GM20000 (cell line): ENCODE data around the gene SIT1.
A peak's percentile ranks its signal among the peaks of the same experiment; 100 is the strongest.
"Not testable (repeated sequence)": the region's sequence is repeated elsewhere in the genome, so short reads cannot be mapped to it uniquely, and the experiment has no call there.

Experiments used
- DNase-seq: peaks from one replicate; pipeline ENCODE4 v3.0.0; 2012; ENCODE audit warnings: low spot score
- TF ChIP-seq, protein P1 (sequence below): IDR thresholded peaks from 2 replicates; pipeline ENCODE4 v1.5.1; 2012; ENCODE audit warnings: mild to moderate bottlenecking, control low read depth; ENCODE audit errors: extremely low read depth, missing control alignments

The SIT1 gene

DNA sequence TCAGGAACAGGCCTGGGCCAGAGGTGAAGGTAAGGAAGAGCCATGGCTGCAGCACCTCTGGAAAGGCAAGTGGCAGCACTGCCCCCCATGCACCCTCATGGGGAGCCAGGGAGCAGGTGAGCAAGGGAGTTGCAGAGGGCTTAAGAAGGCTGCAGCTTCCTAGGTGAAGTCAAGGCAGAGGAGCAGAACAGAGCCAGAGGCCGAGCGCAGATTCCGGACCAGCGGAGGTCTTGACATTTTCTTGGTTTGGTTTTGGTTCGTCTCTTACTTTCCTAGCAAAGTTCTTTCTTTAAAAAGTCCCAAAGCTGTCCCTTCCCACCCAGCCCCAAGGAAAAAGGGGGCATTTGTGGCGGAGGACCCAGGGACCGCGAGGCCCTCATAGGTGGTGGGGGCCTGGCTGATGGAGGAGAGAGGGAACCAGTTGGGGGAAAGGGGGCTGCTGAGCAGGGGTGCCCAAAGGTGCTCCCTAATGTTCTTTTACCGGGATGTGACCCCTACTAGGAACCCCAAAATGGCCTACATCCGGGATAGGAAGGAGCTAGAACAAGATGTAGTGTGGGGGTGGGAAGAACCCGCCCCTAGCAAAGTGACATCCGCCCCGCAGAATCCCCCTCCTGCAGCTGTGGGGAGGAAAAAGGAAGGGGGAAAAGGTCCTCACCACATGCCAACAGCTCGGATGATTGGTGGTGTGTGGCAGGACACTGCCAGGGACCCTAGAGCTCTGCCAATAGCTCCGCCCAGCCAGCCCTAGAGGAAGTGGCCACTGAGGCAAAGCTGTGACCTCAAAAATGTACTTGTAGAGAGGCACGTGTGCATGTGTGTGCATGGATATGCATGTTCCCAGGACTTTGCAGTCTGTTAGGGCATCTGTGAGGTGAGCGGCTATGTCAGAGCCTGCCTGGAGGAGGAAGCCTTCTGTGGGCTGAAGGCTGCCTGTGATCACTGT is 31.6 kb downstream of the SIT1 start:
- peak; percentile 72 for DNase-seq
- TF ChIP-seq, protein P1, sequence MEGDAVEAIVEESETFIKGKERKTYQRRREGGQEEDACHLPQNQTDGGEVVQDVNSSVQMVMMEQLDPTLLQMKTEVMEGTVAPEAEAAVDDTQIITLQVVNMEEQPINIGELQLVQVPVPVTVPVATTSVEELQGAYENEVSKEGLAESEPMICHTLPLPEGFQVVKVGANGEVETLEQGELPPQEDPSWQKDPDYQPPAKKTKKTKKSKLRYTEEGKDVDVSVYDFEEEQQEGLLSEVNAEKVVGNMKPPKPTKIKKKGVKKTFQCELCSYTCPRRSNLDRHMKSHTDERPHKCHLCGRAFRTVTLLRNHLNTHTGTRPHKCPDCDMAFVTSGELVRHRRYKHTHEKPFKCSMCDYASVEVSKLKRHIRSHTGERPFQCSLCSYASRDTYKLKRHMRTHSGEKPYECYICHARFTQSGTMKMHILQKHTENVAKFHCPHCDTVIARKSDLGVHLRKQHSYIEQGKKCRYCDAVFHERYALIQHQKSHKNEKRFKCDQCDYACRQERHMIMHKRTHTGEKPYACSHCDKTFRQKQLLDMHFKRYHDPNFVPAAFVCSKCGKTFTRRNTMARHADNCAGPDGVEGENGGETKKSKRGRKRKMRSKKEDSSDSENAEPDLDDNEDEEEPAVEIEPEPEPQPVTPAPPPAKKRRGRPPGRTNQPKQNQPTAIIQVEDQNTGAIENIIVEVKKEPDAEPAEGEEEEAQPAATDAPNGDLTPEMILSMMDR: no peak

GRCh38 chr9:35618325-35618727 is 32.4 kb downstream of the SIT1 start, which contains the start of gene CD72:
Gene CD72, minus strand, starts transcription at chr9:35618413. Its CDS starts 110 bp downstream, at chr9:35618303.
- DNase-seq: peak; percentile 59
- TF ChIP-seq, protein P1: no peak

DNA sequence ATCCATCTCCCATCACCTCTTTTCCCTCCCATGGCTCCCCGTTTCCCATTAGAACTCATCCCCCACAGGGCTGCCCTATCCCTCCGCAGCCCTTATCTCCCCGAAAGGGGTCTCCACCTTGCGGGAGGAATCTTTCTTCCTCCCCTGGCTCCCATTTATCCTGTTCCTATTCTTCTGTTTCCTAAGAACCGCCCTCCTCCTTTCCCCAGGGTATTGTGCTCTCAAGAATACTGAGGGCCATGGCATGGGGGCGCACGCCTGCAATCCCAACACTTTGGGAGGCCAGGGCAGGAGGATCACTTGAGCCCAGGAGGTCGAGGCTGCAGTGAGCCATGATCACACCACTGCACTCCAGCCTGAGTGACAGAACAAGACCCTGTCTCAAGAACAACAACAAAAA is 33.2 kb downstream of the SIT1 start:
- no peak for DNase-seq
- TF ChIP-seq, protein P1: no peak

DNA sequence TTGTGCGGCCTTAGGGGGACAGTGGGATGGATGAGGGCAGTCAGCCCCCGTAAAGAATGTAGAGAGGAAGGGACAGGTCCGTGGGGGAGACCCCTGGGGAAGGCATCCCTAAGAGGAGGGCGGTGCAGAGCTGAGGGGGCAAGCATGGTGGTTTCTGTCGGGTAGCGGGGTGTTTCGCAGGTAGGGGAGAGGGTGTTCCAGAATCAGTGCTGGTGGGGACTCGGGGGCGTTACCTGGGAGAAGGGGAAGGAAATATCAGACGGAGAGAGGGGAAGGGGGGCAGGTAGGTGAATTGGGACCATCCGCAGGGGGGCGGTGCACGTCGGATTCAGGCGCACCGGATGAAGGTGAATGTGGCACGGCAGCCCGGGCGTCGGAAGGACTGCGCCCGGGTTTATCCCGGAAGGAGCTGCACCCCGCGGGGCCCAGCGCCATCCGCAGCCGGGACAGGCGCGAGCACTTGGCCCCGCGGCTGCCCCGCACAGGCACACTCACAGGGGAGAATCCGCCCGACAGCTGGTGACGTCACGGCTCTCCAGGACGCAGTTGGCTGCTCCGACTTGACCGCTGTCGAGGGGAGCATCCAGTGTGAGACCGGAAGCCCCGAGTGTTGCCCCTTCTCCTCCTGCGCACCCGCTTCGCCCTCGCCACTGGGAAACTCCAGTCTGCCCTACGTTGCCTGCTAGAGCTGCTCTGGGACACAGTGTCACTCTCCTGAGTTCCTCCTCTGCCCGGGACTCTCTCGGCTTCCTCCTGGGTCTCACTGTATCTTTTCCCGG is 33.9 kb downstream of the SIT1 start:
- TF ChIP-seq, protein P1: no peak
- DNase-seq: peak; percentile 84

DNA sequence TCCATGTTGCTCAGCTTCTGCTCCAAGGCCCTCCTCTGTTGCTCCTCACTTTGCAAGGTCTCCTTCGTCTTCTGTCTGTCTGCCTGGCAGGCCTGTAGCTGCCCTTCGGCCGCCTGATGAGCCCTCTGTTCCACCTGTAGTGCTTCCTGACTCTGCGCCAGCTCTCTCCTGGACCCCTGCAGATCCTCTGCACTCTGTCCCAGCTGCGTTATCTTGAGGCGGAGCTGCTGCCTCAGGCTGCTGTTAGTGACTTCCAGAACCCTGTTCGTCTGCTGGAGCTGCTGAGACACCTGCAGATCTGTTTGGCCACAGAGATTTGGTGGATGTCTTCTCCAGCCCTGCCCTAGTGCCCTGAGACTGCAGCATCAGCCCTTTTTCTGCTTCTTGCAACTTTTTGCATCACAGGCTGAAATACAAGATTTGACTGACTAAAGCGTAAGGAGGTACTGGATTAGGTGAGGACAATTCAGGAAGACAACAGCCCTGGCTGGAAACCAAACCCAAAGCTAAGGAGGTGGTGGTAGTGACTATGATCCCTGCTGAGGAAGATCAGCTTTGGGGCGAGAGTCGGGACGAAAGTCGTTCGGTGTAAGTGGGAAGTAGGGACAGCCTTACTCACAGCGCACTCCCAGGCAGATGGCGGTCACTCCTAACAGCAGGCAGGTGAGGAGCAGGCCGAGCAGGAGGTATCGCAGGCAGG is 34.6 kb downstream of the SIT1 start:
- TF ChIP-seq, protein P1: no peak
- DNase-seq: no peak

- DNase-seq: no peak
- TF ChIP-seq, protein P1: no peak
These were observed 37.9 kb downstream of the SIT1 start for GRCh38 chr9:35612843-35613242.

DNA sequence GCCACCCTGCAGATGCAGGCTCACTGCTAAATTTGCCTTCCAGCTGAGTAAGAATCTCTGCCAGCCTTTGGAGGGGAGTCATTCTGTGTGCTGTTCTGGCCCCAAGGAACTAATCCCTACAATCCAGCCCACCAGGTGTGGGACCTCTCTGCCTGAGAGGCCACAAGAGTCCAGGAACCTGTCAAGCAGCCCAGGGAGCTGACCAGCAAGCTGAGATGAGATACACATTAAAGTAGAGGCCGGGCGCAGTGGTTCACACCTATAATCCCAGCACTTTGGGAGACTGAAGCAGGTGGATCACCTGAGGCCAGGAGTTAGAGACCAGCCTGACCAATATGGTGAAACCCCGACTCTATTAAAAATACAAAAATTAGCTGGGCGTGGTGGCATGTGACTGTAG is 38.7 kb downstream of the SIT1 start:
- DNase-seq: not testable (repeated sequence)
